SK-N-MC (cell line): ENCODE measurements around the gene UMPS.

Experiments used
- EZH2 ChIP-seq: fragments of 200-600 bp; sonication (generic); IDR thresholded peaks from one replicate; pipeline ENCODE4 v1.6.1; 2017; ENCODE audit warnings: antibody characterized with exemption
- POLR2AphosphoS5 ChIP-seq: IDR thresholded peaks from 2 replicates; pipeline ENCODE4 v1.6.1; 2012; ENCODE audit warnings: mild to moderate bottlenecking, low read depth, low read length, borderline replicate concordance

DNA sequence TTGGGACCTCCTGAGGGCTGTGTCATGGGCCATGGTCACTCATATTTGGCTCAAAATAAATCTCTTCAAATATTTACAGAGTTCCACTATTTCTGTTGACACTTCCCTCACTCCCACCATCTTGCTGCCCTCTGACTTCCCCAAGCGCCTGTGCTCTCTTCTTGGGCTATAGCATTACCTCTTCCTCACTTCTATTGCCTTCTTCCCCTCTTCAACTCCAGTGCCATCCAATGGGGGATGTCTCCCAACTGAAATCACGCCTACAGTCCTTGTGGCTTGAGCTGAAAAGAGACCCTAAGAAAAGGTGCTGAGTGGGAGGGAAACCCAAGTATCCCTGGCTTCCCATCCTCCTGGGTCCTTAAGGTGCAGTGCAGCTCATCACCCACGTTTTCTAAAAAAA, 21.8 kb downstream of the UMPS start:
- TF ChIP-seq POLR2AphosphoS5 (no peak), EZH2 (no peak)
